Measurements from ENCODE around the gene SETD7. TPM values are rescaled to one million over a fixed set of nuclear protein-coding genes. Genes with fewer than 3 reads are reported as not detected.

SETD7 gene
- total RNA-seq, 4 donors from 2014 or later = 9.3 to 37.1 (median 16.0) TPM

- H3K9me3 ChIP-seq = no peaks in the 10 kb centered on the region
- H3K27ac ChIP-seq = peak overlapping the region; percentile 90 to 97 (median 94)
- no peaks in the 10 kb centered on the region for H3K36me3 ChIP-seq
- H3K4me3 ChIP-seq = peak overlapping the region; percentile 83 to 92 (median 85)
- TF ChIP-seq POLR2A (IDR thresholded peaks at IDR 0.05) (no peak), CTCF (IDR thresholded peaks at IDR 0.05) (no peak)
- DNase-seq = no peak
- peaks cover 0 to 27% (median 4%) of the 10 kb centered on the region in 4 donors for H3K4me1 ChIP-seq
- no peaks in the 10 kb centered on the region for H3K27me3 ChIP-seq
These were observed 1.6 kb upstream of the SETD7 start for GRCh38 chr4:139557556-139558110.

GRCh38 chr4:139556724-139557555, 921 bp upstream of the SETD7 start:
- DNase-seq = peak; percentile 75 to 92 (median 79)
- Histone ChIP-seq H3K9me3 (no peaks in the 10 kb centered on the region), H3K27me3 (no peaks in the 10 kb centered on the region), H3K4me1 (peaks cover 0 to 27% (median 4%) of the 10 kb centered on the region in 4 donors), H3K4me3 (peak overlapping the region; percentile 83 to 92 (median 85)), H3K27ac (peak overlapping the region; percentile 90 to 97 (median 94)), H3K36me3 (no peaks in the 10 kb centered on the region)
- TF ChIP-seq POLR2A (IDR thresholded peaks at IDR 0.05) = peak; percentile 46 to 62
- peak in 2 of 6 experiments; percentile 6 to 18 for TF ChIP-seq CTCF (IDR thresholded peaks at IDR 0.05)

GRCh38 chr4:139555705-139556070, 331 bp downstream of the SETD7 start:
- no peaks in the 10 kb centered on the region for H3K27me3 ChIP-seq
- no peaks in the 10 kb centered on the region for H3K9me3 ChIP-seq
- no peaks in the 10 kb centered on the region for H3K36me3 ChIP-seq
- TF ChIP-seq POLR2A (IDR thresholded peaks at IDR 0.05) = no peak
- H3K4me3 ChIP-seq = peak overlapping the region; percentile 83 to 92 (median 85)
- peak; percentile 19 to 70 (median 70) for DNase-seq
- peaks cover 0 to 30% (median 2%) of the 10 kb centered on the region in 4 donors for H3K4me1 ChIP-seq
- peak overlapping the region; percentile 90 to 97 (median 94) for H3K27ac ChIP-seq

- Histone ChIP-seq H3K36me3 (no peaks in the 10 kb centered on the region), H3K4me1 (peaks cover 0 to 31% (median 2%) of the 10 kb centered on the region in 4 donors), H3K9me3 (no peaks in the 10 kb centered on the region), H3K4me3 (peak overlapping the region; percentile 83 to 92 (median 85)), H3K27me3 (no peaks in the 10 kb centered on the region), H3K27ac (peak overlapping the region; percentile 90 to 97 (median 94))
- TF ChIP-seq POLR2A (IDR thresholded peaks at IDR 0.05) (peak; percentile 51 to 85), CTCF (IDR thresholded peaks at IDR 0.05) (no peak)
- DNase-seq = peak; percentile 82 to 94 (median 84)
These were observed 920 bp downstream of the SETD7 start for GRCh38 chr4:139554893-139555704.

GRCh38 chr4:139554642-139554892, 1.5 kb downstream of the SETD7 start:
- Histone ChIP-seq H3K4me3 (peak overlapping the region in 3 of 4 donors; percentile 83 to 92 (median 87)), H3K4me1 (peaks cover 0 to 28% (median 2%) of the 10 kb centered on the region in 4 donors), H3K27me3 (no peaks in the 10 kb centered on the region), H3K36me3 (no peaks in the 10 kb centered on the region), H3K27ac (peak overlapping the region in 3 of 4 donors; percentile 90 to 97 (median 96)), H3K9me3 (no peaks in the 10 kb centered on the region)
- no peak for TF ChIP-seq CTCF (IDR thresholded peaks at IDR 0.05)
- TF ChIP-seq POLR2A (IDR thresholded peaks at IDR 0.05) = no peak
- DNase-seq = no peak

Measured in Peyer's patch (tissue), 4 donors.